H1 (cell line): Measurements from ENCODE around the gene ANXA6. TPM values are rescaled to one million over a fixed set of nuclear protein-coding genes. Genes with fewer than 3 reads are reported as not detected.
A peak's percentile ranks its signal among the peaks of the same experiment; 100 is the strongest.

ENCODE experiments used
- CTCF ChIA-PET: fragments of 300-600 bp; sonication (Branson Sonifier 250); formaldehyde crosslinking; loops from one replicate; lab custom pipeline; 2021; ENCODE audit not compliant: partially characterized antibody; lab: Charles Lee
- POLR2A ChIA-PET: fragments of 300-600 bp; sonication (Branson Sonifier 250); formaldehyde crosslinking; loops from one replicate; lab custom pipeline; 2021; ENCODE audit warnings: inconsistent platforms; ENCODE audit not compliant: partially characterized antibody; lab: Charles Lee
- DNase-seq, 2 experiments: peaks; one replicate each; pipeline versions ENCODE4 v3.0.0 to v3.0.0-alpha.2; 2010 to 2022; ENCODE audit warnings: low spot score in 2 of 2, low read depth in 1 of 2, mixed read lengths in 1 of 2
- FAIRE-seq: peaks from 2 replicates; lab custom pipeline; 2011; peaks lifted over from hg19 to GRCh38; lab: Jason Lieb, UNC
- H2AFZ ChIP-seq: 2 replicates; pipeline ENCODE4 v1.8.1; 2012; ENCODE audit warnings: low read length, inconsistent platforms
- H2AK5ac ChIP-seq: 2 replicates; pipeline ENCODE4 v1.6.1; 2013; ENCODE audit warnings: low read depth, low read length
- H2BK120ac ChIP-seq: replicated peaks from 2 replicates; pipeline ENCODE3; 2013; ENCODE audit warnings: low read depth, low read length, inconsistent platforms
- H2BK12ac ChIP-seq: 2 replicates; pipeline ENCODE4 v1.6.1; 2013; ENCODE audit warnings: low read depth, low read length
- H2BK15ac ChIP-seq: 2 replicates; pipeline ENCODE4 v1.6.1; 2013; ENCODE audit warnings: low read length
- H2BK20ac ChIP-seq: 2 replicates; pipeline ENCODE4 v1.6.1; 2013; ENCODE audit warnings: low read length
- H2BK5ac ChIP-seq: 2 replicates; pipeline ENCODE4 v1.6.1; 2013; ENCODE audit warnings: low read depth, low read length
- H3K14ac ChIP-seq: 2 replicates; pipeline ENCODE4 v1.6.1; 2013; ENCODE audit warnings: inconsistent platforms; ENCODE audit not compliant: insufficient read length
- H3K18ac ChIP-seq: 2 replicates; pipeline ENCODE4 v1.6.1; 2013; ENCODE audit warnings: low read length; ENCODE audit errors: extremely low read depth
- H3K23ac ChIP-seq: 2 replicates; pipeline ENCODE4 v1.6.1; 2013; ENCODE audit warnings: inconsistent platforms; ENCODE audit not compliant: insufficient read length
- H3K23me2 ChIP-seq: 2 replicates; pipeline ENCODE4 v1.6.1; 2013; ENCODE audit warnings: low read depth, low read length
- H3K27ac ChIP-seq: 2 replicates; pipeline ENCODE4 v1.6.1; 2011; ENCODE audit warnings: low read depth, low read length, inconsistent platforms
- H3K27me3 ChIP-seq, 4 experiments: replicated peaks in 1 of 4; 1 replicate in 1 of 4; 2 replicates in 3 of 4; pipeline versions ENCODE4 v1.6.1 to v1.8.1; 2011 to 2013; ENCODE audit warnings: low read length in 3 of 4, mild to moderate bottlenecking in 3 of 4, inconsistent platforms in 2 of 4, mixed read lengths in 2 of 4, moderate library complexity in 1 of 4; ENCODE audit not compliant: control insufficient read depth in 3 of 4, insufficient read depth in 3 of 4; ENCODE audit errors: extremely low read depth in 1 of 4
- H3K36me3 ChIP-seq, 4 experiments: 2 replicates each; pipeline versions ENCODE4 v1.6.1 to v1.8.1; 2011 to 2013; ENCODE audit warnings: mild to moderate bottlenecking in 4 of 4, low read length in 3 of 4, moderate library complexity in 2 of 4, control low read depth in 1 of 4, inconsistent platforms in 1 of 4; ENCODE audit not compliant: insufficient read depth in 4 of 4, control insufficient read depth in 2 of 4
- H3K4ac ChIP-seq: replicated peaks from 2 replicates; pipeline ENCODE3; 2013; ENCODE audit warnings: low read length, low read depth, mixed read lengths, inconsistent platforms; ENCODE audit not compliant: insufficient read length
- H3K4me1 ChIP-seq, 4 experiments: replicated peaks in 1 of 4; 1 replicate in 1 of 4; 2 replicates in 3 of 4; pipeline versions ENCODE4 v1.6.1 to v1.8.1; 2011 to 2013; ENCODE audit warnings: low read length in 3 of 4, inconsistent platforms in 2 of 4, mixed read lengths in 1 of 4; ENCODE audit not compliant: insufficient read depth in 4 of 4, control insufficient read depth in 3 of 4
- H3K4me2 ChIP-seq, 2 experiments: 2 replicates each; pipeline versions ENCODE4 v1.6.1 to v1.8.1; 2011 to 2013; ENCODE audit warnings: low read depth in 2 of 2, low read length in 2 of 2, control low read depth in 1 of 2, inconsistent platforms in 1 of 2, mild to moderate bottlenecking in 1 of 2; ENCODE audit not compliant: insufficient read depth in 1 of 2
- H3K4me3 ChIP-seq, 4 experiments: fragments of 200-600, 300-600 bp in 1 of 4; sonication (generic), shearing (Covaris generic), sonication (Bioruptor Twin) in 1 of 4; 2 replicates each; pipeline versions ENCODE4 v1.5.1 to v1.8.1; 2011 to 2016; ENCODE audit warnings: low read length in 4 of 4, low read depth in 3 of 4, control low read depth in 2 of 4, inconsistent platforms in 2 of 4, mild to moderate bottlenecking in 2 of 4, mixed read lengths in 1 of 4, moderate library complexity in 1 of 4; ENCODE audit not compliant: insufficient read depth in 2 of 4; ENCODE audit errors: extremely low read depth in 1 of 4
- H3K56ac ChIP-seq: replicated peaks from 2 replicates; pipeline ENCODE3; 2013; ENCODE audit warnings: low read depth, mild to moderate bottlenecking, mixed read lengths, low read length, inconsistent platforms; ENCODE audit not compliant: insufficient read length
- H3K79me1 ChIP-seq: 2 replicates; pipeline ENCODE4 v1.6.1; 2013; ENCODE audit warnings: low read depth, low read length, control low read depth
- H3K79me2 ChIP-seq, 2 experiments: 2 replicates each; pipeline versions ENCODE4 v1.6.1 to v1.8.1; 2012 to 2013; ENCODE audit warnings: low read length in 2 of 2, mild to moderate bottlenecking in 2 of 2, inconsistent platforms in 1 of 2; ENCODE audit not compliant: insufficient read depth in 2 of 2, control insufficient read depth in 1 of 2
- H3K9ac ChIP-seq, 4 experiments: replicated peaks in 1 of 4; 1 replicate in 1 of 4; 2 replicates in 3 of 4; pipeline versions ENCODE4 v1.6.1 to v1.8.1; 2011 to 2013; ENCODE audit warnings: low read depth in 3 of 4, low read length in 3 of 4, control low read depth in 2 of 4, mild to moderate bottlenecking in 2 of 4, moderate library complexity in 2 of 4, inconsistent platforms in 1 of 4; ENCODE audit errors: extremely low read depth in 1 of 4
- H3K9me3 ChIP-seq, 2 experiments: 2 replicates each; pipeline versions ENCODE4 v1.6.1 to v1.8.1; 2012 to 2013; ENCODE audit warnings: mild to moderate bottlenecking in 2 of 2, moderate library complexity in 2 of 2, control low read depth in 1 of 2, inconsistent platforms in 1 of 2, low read depth in 1 of 2, low read length in 1 of 2, mixed read lengths in 1 of 2; ENCODE audit not compliant: insufficient read depth in 2 of 2
- H4K20me1 ChIP-seq, 2 experiments: replicated peaks in 1 of 2; 2 replicates each; pipeline versions ENCODE3 to v1.8.1; 2011 to 2013; ENCODE audit warnings: inconsistent platforms in 2 of 2, low read length in 2 of 2, mild to moderate bottlenecking in 1 of 2; ENCODE audit not compliant: insufficient read depth in 2 of 2, control insufficient read depth in 1 of 2
- H4K5ac ChIP-seq: 2 replicates; pipeline ENCODE4 v1.6.1; 2013; ENCODE audit warnings: low read length, low read depth, mixed read lengths, inconsistent platforms; ENCODE audit not compliant: insufficient read length
- H4K8ac ChIP-seq: 2 replicates; pipeline ENCODE4 v1.8.0; 2013; ENCODE audit warnings: mild to moderate bottlenecking, moderate library complexity, low read length, inconsistent platforms; ENCODE audit not compliant: insufficient read depth; ENCODE audit errors: extremely low read depth
- H4K91ac ChIP-seq: replicated peaks from 2 replicates; pipeline ENCODE3; 2013; ENCODE audit warnings: low read length, mixed read lengths, inconsistent platforms; ENCODE audit not compliant: insufficient read length
- RXRA ChIP-seq: IDR thresholded peaks from 2 replicates; pipeline ENCODE4 v1.6.1; 2011; ENCODE audit warnings: low read depth, mild to moderate bottlenecking, low read length, moderate library complexity; ENCODE audit not compliant: insufficient read depth
- SUZ12 ChIP-seq: fragments of 200-600 bp; sonication (generic); IDR thresholded peaks from 2 replicates; pipeline ENCODE4 v1.6.1; 2012; ENCODE audit warnings: mild to moderate bottlenecking, inconsistent platforms, low read length, moderate library complexity, mixed read lengths
- WGBS, 2 experiments: shearing (Covaris generic) in 1 of 2; methylation state at CpG; one replicate each; pipeline versions ENCODE4 v1.1.6 to v1.1.7; 2013 to 2015; ENCODE audit warnings: low lambda C conversion rate in 2 of 2, mixed read lengths in 2 of 2, inconsistent platforms in 1 of 2, low coverage in 1 of 2, missing lambda C conversion rate in 1 of 2; ENCODE audit not compliant: insufficient replicate concordance in 2 of 2, insufficient coverage in 1 of 2, insufficient read length in 1 of 2; ENCODE audit errors: extremely low coverage in 1 of 2, missing lambda C conversion rate in 1 of 2; 5-methylcytosine and 5-hydroxymethylcytosine counted together
- polyA plus RNA-seq, 7 experiments: library from polyadenylated mRNA; depleted of rRNA in 3 of 7; stranded (reverse) in 5 of 7; unstranded in 2 of 7; fragments of >200 nt in 5 of 7; fragments of 200-250 nt in 2 of 7; gene quantifications; 1 replicate in 5 of 7; 2 replicates in 1 of 7; 4 replicates in 1 of 7; pipeline versions ENCODE4 v1.2.1 to v1.2.3, GENCODE V29; 2011 to 2013; ENCODE audit warnings: missing spikeins in 2 of 7, mixed read lengths in 2 of 7
- total RNA-seq: library from RNA; stranded (reverse); fragmentation: NEBNext Ultra II Directional; extraction: Animal tissue kit (Norgen Biotek cat#: 25700); gene quantifications from 2 replicates; pipeline ENCODE4 v1.2.1, GENCODE V29; 2021

ANXA6 gene
- total and polyA plus RNA-seq, 2 of the 8 experiments (the other 6 are each of a cell fraction or from before 2014, with no cell fraction given): 61.3 to 78.6 TPM

- H3K9me3 ChIP-seq: no peaks in the 10 kb centered on the region
- no peaks in the 10 kb centered on the region; a peak in 1 of 8 replicates for H3K36me3 ChIP-seq
- H2BK12ac ChIP-seq: no peak overlapping the region
- H3K79me1 ChIP-seq: no peaks in the 10 kb centered on the region
- FAIRE-seq (no peak), DNase-seq (no peak)
- no peak overlapping the region for H4K91ac ChIP-seq
- no peaks in the 10 kb centered on the region for H3K79me2 ChIP-seq
- no peak overlapping the region for H4K5ac ChIP-seq
- H2BK15ac ChIP-seq: no peak overlapping the region
- H3K14ac ChIP-seq: no peak overlapping the region
- no peak overlapping the region for H3K9ac ChIP-seq
- H2AFZ ChIP-seq: no peak overlapping the region
- H3K4ac ChIP-seq: no peak overlapping the region
- no peak overlapping the region for H3K4me3 ChIP-seq
- H3K4me2 ChIP-seq: no peak overlapping the region
- no peak overlapping the region for H3K18ac ChIP-seq
- no peak overlapping the region for H4K8ac ChIP-seq
- H4K20me1 ChIP-seq: no peaks in the 10 kb centered on the region
- peaks cover 0 to under 1% (median 0%) of the 10 kb centered on the region in 4 experiments; a peak in 1 of 7 replicates for H3K4me1 ChIP-seq
- no peaks in the 10 kb centered on the region for H3K23me2 ChIP-seq
- H3K56ac ChIP-seq: no peak overlapping the region
- POLR2A ChIA-PET: interaction anchor here (1.1 kb wide), 1 partner anchor 9 kb away, joined by 3 read pairs; no protein-coding TSS in a partner anchor
- H3K27me3 ChIP-seq: no peaks in the 10 kb centered on the region
- no peak for TF ChIP-seq RXRA
- 0 out of 2 replicates have a peak, but pooled peaks have one; percentile 22 for TF ChIP-seq SUZ12
- no peak overlapping the region for H3K27ac ChIP-seq
- H2BK5ac ChIP-seq: no peak overlapping the region
- no peak overlapping the region for H2BK20ac ChIP-seq
- no peak overlapping the region for H2AK5ac ChIP-seq
- H2BK120ac ChIP-seq: no peak overlapping the region
- WGBS, 2 experiments: 90% methylated on average over 6 of the region's 6 CpGs; no CpG with 5 or more reads in 1 of the 2 experiments
- no peak overlapping the region for H3K23ac ChIP-seq
- CTCF ChIA-PET: interaction anchor here (0.6 to 1.7 kb wide), 4 partner anchors 9 to 27 kb away, joined by 3 to 7 read pairs (median 3); no protein-coding TSS in a partner anchor
Measured at GRCh38 chr5:151180291-151180690, 22.7 kb upstream of the ANXA6 start.
